ENCODE results near the gene LSM2.

GRCh38 chr6:31827286-31828079, 20.7 kb upstream of the LSM2 start, which contains the start of gene HSPA1B:
- TF ChIP-seq, protein P1, sequence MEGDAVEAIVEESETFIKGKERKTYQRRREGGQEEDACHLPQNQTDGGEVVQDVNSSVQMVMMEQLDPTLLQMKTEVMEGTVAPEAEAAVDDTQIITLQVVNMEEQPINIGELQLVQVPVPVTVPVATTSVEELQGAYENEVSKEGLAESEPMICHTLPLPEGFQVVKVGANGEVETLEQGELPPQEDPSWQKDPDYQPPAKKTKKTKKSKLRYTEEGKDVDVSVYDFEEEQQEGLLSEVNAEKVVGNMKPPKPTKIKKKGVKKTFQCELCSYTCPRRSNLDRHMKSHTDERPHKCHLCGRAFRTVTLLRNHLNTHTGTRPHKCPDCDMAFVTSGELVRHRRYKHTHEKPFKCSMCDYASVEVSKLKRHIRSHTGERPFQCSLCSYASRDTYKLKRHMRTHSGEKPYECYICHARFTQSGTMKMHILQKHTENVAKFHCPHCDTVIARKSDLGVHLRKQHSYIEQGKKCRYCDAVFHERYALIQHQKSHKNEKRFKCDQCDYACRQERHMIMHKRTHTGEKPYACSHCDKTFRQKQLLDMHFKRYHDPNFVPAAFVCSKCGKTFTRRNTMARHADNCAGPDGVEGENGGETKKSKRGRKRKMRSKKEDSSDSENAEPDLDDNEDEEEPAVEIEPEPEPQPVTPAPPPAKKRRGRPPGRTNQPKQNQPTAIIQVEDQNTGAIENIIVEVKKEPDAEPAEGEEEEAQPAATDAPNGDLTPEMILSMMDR (IDR thresholded peaks at IDR 0.05) = no peak
- TF ChIP-seq EZH2 (IDR thresholded peaks at IDR 0.05; ENCODE audit: borderline replicate concordance, insufficient read depth, low read depth, low read length, poor library complexity, severe bottlenecking) = no peak
